Measurements from ENCODE around the gene RARA.
"Not testable (repeated sequence)": the region's sequence is repeated elsewhere in the genome, so short reads cannot be mapped to it uniquely, and the experiment has no call there.

The RARA gene

DNA sequence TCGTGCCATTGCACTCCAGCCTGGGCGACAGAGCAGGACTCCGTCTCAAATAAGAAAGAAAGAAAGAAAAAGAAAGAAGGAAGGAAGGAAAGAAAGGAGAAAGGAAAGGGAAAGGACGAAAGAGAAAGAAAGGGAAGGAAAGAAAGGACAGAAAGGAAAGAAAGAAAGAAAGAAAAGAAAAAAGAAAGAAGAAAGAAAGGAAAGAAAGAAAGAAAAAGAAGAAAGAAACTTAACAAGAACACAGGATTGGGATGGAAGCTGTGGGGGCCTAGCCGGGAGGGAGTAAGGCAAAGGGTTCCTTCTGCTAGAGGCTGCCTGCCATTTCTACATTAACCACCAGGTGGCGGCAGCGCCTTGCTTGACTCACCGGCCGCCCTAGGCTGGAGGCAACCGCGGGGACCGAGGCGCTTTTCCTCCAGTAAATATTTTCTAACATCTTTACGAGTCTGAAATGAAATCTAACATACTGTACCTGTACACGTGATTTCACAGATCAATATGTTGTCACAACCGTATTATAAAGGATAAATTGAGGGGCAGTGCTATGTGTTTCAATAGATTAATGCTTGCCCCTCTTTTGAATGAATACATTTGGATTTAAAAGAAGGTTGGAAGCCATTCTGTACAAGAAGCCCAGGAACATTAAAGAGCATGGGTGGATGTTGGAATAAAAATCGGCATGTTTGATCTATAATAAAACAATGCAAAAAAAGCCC lies 49.5 kb downstream of the RARA start:
- peak; percentile 75 for DNase-seq

DNA sequence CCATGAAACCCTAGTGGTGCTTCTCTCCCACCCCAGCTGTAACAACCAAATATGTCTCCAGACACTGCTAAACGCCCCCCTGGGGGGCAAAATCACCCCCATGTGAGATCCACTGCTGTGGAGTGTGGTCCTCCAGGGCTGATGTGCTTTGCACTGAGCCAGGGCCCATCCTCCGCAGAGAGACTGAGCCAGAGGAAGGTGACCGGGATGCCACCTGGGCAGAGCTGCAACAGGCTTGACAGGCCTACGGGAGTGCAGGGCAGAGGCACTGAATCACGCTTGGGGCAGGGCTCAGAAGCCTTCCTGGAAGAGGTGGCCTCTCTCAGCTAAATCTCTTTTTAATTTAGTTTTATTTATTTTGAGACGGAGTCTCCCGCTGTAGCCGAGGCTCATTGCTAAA lies 51.1 kb downstream of the RARA start:
- DNase-seq: no peak

DNA sequence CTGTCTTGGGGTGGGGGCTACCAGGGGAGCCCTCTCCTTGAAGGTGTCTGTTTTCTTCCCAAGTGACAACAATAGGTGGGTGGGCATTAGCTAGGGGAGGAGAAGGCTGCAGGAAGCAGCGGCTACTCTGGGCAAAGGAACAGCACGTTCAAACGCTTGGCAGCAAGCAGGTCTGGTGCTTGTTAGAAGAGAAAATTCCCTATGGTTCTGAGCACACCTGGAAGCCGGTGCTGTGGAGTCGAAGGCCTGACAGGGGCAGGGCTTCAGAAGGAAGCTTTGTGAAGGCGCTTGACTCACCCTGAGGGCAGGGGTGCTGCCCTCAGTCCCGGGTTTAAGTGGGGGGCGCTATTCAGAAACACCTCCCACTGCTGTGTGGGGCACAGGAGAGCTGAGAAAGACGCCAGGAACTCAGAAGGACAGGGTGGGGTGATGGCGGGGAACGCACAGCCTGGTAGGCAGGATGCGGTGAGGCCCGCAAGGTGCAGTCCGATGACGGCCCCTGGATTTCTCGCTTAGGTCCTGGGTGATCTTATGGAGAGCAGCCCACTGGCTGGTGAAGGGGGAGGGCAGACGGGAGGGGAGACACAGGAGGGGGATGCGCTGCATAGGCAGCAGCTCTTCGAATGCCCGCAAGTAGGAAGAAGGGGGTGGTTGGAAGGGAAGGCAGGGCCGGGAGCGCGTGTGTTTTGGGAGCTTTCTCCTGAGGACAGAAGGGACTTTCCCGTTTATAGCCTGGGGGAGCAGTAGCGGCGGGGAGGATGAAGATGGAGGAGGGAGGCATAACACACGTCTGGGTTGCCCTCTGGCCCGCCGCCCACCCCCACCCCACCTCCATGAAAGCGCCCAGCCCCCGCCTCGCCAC lies 52.3 kb downstream of the RARA start:
- no peak for DNase-seq

DNA sequence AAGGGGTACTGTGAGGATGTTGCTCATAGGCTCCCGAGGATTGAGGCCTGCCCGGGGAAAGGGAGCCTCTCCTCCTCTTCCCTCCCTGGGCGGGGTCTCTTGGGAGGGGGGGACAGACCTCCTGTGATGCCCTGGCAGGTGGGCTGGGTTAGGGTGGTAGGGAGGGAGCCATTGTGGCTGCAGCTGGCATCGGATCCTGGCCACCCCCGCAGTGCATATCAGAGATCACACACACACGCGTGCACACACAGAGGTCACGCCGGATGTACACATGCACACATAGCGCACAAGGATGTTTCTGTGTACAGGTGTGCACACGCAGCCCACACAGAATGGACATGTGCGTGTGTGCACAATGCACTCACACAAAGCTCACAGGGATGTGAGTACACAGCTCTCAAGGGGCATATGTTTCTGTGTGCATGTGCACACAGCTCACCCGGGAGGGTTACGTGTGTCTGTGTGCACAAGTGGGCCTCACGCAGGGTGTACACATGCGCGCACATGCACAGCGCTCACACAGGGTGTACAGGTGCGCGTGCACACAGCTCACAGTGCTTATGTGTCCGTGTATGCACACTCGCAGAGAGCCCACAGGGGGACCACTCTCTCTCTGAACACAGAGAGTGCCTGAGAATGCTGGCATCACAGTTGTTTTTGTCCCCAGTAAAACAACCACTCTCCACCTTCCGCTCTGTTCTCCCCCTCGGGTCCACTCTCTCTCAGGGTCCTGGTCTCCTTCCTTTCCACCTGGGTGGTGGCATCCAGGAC lies 53.1 kb downstream of the RARA start:
- no peak for DNase-seq

DNA sequence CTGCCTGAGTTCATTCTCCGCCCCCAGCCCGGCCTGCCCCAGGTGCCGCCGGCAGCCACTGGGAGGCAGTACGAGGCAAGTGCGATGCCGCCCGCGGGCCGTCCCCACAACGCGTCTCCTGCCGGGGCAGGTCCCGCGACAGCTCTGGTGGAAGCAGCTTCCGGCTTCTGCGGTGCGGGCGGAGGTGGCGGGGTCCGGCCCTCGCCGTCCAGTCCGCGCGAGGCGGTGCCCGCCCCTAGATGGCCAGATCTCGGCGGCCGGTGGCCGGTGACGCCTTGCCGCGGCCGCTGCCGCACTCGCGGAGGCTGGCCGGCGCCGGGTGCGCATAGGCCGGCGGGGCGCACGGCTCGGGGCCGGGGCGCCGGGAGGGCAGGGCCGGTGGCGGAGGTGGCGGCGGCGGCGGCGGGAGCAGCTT lies 53.7 kb downstream of the RARA start:
- peak; percentile 76 for DNase-seq

DNA sequence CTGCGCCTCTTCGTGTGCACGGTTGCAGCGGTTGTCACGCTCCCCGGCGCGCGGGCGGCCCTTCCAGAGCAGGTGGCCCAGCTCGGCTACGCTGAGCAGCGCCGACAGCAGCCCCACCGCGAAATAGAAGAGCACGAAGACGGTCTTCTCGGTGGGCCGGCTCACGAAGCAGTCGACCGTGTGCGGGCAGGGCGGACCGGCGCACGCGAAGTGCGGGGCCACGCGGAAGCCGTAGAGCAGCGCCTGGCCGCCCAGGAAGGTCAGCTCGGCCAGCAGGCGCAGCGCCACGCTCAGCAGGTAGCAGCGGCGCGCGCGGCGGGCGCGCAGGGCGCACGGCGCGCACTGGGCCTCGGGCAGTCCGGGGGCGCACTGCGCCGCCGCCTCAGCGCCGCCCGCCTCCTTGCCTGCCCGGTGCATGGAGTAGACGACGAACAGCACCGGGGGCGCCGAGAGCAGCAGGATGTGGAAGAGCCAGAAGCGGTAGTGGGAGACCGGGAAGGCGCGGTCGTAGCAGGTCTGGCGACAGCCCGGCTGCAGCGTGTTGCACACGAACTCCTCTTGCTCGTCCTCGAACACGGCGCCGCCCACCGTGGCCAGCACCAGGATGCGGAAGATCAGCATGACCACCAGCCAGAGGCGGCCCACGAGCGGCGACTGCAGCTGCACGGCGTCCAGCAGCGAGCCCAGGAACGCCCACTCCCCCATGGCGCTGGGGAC lies 54.3 kb downstream of the RARA start:
- peak; percentile 35 for DNase-seq

DNA sequence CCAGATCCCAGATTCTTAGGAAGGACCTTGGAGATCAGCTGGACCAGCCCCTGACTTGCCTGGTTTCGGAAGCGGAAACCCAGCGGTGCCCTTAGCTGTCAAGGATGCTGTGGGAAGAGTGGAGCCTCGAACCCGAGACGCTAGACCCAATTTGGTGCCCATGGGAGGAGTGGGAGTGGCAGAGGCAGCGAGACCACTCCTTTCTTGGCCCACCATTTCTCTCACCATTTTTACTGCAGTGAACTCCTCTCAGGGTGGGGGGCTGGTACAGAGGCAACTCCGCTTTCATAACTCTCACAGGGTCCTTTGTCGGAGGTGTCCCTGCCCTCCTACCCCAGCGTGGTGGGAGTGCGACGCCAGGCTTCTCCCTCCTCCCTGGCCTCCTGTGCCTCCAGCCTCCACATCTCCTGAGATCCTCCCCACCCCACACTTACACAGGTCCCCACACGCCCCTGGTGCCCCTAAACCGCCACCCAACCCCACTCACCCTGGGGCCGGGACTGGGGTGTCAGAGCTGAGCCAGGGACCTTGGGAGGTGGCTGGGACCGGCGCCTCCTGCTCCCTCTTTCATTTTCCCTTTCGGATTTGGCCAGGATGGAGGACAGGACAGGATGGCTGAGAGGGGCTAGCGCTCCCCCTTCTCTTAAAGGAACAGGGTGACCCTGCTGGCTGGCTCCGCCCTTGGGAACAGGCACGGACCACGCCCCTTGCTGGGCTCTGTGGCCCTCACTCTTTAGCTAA lies 55.3 kb downstream of the RARA start, which contains the start of gene GJD3:
GJD3 (minus strand) TSS at position 617 of the 741 bp plus-strand sequence. CDS start 922 bp downstream, outside the sequence.
- no peak for DNase-seq

DNA sequence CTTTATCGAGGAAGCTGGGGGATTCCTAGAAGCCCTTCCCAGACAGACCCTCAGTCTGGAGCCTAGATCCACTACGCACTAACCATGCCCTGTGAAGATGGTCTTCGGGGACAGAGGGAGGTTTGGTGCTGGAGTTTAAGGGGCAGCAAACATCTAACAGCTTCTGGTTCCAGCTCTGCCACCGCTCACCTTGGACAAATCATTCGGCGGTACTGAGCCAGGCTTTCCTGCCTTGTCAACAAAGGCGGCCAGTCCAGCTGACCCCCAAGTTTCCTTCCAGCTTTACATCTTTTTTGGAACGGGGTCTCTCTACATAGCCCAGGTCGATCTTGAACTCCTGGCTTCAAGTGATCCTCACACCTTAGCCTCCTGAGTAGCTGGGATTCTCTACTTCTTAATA lies 55.9 kb downstream of the RARA start:
- DNase-seq: no peak

DNA sequence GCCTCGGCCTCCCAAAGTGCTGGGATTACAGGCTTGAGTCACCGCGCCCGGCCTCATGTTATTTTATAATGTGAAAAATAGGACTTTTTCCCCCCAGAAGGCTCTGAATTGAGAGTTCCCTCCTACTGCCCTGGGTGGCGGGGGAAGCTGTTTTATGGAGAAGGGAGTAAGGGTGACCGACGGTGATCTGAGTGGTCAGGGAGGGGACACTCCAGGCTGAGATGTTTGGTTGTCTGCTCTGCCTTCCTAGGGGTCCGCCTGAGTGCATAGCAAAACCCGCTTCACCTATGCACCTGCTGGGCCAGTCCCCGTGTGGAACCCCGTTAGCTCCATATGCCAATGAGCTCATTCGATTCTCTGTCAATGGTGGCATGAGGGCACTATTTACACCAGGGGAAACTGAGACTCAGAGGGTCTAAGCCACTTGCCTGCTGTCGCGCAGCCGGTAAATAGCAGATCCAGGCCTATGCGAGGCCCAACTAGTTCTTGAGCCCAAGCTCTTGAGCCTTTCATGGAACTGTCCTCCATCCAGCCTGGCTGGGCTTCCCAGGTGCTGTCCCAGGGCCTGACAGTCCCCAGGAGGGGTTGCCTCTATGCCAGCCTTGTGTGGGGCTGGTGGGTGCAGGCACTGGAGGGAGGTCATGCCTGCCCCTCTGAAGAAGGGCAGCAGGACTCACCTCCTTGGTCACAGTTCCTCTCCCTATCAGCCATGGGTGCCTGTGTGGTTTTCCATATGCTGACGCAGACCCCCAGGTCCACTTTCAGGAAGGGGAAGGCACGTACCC lies 57.3 kb downstream of the RARA start:
- DNase-seq: no peak

DNA sequence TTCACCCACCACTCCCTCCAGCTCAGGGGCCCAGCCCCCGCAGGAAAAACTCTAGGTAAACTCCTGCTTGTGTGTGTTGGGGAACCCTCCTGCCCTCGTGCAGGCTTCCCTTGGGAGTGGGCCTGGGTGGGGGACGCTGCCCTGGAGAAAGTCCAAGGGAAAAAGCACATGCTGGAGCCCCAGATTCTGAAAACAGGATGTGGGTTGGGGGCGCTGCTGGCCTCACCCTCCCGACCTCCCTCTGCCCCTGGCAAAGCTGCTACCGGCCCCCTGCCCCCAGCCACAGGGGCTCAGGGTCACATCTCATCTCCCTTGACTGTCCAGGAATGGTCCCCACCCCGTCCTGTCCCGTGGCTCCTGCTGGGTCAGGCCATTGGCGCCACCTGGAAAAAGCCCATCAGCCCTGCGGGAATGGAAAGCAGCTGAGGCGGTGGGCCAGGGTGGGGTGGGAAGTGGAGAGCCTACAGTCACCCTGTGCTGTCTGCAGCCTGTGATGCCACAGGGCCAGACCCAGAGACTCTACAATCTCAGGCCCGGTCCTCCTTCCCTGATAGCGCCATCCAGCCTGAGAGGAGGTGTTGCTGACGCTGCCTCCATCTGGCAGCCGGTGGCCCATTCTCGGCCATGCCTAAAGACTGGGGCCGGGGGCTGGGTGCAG lies 58.0 kb downstream of the RARA start:
- no peak for DNase-seq

DNA sequence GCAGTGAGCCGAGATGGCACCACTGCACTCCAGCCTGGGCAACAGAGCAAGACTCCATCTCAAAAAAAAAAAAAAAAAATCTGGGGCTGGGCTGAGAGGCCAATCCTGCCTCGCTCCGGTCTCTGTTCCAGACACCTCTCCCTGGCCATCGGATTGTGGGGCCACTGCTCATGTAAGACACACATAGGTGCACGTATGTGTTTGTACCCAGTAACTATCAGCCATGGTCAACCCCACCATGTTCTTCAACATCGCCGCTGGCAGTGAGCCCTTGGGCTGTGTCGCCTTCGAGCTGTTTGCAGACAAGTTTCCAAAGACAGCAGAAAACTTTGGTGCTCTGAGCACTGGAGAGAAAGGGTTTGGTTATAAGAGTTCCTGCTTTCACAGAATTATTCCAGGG lies 58.7 kb downstream of the RARA start:
- DNase-seq: not testable (repeated sequence)

DNA sequence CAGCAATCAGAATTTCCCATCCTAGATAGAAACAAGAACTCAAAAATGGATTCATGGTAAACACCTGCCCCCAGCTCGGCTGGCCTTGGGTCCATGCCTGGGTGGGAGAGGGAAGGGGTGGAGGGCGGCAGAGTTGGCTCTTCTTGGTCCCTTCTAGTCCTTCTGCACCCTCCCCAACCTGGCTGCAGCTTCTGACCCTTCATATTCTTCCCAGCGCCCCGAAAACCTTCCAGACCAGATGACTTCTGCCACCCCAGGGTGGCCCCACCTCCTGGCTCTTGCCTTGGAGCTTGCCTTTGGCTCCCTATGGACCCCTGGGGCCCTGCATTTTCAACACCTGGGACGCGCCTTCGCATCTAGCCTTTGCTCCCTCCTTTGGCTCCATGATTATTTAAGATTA lies 60.9 kb downstream of the RARA start:
- no peak for DNase-seq

DNA sequence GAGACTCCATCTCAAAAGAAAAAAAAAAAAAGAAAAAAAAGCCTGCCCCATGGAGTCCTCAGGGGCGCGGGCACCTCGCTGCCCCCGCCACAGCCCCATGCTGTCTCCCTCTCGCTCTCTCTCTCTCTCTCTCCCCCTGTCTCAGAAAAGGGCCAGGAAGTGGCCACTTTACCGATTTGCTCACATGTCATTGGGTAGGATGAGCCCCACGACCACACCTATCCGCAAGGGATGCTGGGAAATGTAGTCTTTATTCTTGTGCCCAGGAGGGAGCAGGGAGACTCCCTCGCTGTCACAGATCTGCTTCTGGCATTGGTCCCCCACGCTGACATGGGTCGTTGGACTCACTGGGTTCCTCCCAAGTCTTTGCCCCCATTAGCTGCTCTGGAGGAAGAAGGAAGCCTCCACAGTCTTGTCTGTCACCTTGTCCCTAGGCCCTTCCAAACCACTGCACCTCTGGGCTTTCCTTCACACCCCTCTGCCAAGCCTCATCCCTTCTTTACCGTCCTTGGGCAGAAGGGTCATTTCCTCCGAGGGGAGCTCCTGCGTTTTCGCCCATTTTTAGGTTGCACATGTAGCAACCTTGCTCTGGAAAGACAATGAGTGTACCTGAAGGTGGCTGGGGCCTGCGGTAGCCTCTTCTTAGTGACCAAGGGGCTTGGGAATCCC lies 62.4 kb downstream of the RARA start:
- peak; percentile 30 for DNase-seq

DNA sequence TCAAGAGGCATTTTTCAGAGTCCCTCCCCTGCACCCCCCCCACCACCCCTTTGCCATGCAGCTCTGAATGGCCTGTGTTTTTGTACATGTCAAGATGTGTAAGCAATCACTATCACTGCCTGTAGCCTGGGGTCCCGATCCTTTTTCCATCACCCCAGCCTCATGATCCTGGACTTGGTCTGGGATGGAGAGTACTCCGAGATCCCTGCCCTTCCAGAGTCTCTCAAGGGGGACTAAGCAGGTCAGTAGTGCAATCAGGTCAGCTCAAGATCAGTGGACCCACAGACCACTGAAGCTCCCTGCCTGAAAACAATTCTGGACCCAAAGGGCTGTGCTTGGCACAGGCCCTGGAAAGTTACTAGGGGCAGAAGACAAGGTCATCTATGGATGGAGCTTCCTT lies 63.1 kb downstream of the RARA start:
- no peak for DNase-seq

DNA sequence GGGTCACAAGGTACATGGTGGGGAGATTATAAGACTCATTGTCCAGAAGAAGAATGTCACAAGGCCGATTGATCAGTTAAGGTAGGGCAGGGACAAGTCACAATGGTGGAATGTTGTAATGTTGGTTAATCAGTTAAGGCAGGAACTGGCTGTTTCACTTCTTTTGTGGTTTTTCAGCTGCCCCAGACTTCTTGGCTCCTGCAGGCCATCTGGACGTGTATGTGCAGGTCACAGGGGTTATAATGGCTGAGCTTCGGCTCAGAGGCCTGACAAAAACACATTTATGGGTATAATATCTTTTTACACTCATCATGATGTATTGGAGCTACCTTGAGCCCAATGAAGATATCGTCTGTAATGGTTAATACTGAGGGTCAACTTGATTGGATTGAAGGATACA lies 63.7 kb downstream of the RARA start:
- DNase-seq: not testable (repeated sequence)

DNA sequence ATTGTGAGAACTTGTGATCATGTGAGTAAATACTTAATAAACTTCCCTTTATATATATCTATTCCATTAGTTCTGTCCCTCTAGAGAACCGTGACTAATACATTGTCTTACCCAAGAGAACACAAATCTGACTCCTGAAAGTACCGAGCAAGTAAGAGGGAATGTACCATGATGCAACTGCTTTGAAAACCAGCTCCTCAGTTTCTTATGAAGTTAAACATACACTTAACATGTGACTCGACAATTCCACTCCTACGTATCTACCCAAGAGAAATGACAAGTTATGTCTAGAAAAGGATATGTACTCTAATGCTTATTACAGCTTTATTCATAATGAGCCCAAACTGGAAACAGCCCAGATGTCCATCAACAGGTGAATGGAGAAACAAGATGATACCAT lies 64.3 kb downstream of the RARA start:
- DNase-seq: peak; percentile 57

DNA sequence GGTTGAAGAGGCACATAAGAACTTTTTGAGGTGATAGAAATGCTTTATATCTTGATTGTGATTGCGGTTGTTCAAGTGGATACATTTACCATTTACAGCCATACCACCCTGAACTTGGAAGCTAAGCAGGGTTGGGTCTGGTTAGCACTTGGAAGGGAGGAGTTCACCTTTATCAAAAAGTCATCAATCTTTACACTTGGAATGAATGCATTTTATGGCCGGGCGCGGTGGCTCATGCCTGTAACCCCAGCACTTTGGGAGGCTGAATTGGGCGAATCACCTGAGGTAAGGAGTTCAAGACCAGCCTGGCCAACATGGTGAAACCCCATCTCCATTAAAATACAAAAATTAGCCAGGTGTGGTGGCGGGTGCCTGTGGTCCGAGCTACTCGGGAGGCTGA lies 65.0 kb downstream of the RARA start:
- no peak for DNase-seq

DNA sequence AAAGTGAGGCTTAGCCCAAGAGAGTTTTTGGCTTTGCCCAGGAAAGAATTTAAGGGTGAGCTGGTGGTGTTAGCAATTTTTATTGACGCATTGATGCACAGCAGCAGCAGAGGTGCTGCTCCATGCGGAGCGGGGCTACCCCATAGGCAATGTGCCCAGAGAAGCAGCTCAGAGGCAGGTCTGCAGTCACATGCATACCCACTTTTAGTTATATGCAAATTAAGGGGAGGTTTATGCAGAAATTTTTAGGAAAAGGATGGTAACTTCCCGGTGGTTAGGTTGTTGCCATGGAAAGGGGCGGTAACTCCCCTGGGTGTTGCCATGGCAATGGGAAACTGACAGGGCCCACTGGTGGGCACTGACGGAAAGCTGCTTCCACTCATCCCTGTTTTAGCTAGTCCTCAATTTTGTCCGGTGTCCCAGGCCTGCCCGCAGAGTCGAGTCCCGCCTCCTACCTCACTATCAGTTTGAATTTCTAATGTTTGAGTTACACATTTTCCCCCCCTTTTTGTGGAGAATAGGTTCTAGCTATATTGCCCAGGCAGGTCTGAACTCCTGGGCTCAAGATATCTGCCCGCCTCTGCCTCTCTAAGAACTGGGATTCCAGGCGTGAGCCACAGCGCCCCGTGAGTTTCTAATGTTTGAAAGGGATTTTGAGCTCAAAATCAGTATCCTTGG lies 66.0 kb downstream of the RARA start:
- no peak for DNase-seq

DNA sequence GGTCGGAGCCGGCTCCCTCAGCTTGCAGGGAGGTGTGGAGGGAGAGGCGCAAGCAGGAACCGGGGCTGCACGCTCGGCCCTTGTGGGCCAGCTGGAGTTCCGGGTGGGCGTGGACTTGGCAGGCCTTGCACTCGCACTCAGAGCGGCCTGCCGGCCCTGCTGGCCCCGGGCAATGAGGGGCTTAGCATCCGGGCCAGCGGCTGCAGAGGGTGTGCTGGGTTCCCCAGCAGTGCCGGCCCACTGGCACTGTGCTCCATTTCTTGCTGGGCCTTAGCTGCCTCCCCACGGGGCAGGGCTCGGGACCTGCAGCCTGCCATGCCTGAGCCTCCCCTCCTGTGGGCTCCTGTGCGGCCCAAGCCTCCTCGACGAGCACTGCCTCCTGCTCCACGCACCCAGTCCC lies 66.8 kb downstream of the RARA start:
- DNase-seq: not testable (repeated sequence)
